GM18508 (cell line): ENCODE measurements around the gene NREP.
"Not testable (repeated sequence)": the region's sequence is repeated elsewhere in the genome, so short reads cannot be mapped to it uniquely, and the experiment has no call there.

Source experiments
- ATAC-seq: cut with Tn5 transposase; IDR thresholded peaks from one replicate; pipeline ENCODE4 v1.9.1; 2021; ENCODE audit warnings: moderate number of reproducible peaks; ENCODE audit not compliant: insufficient read depth, unreplicated experiment

NREP gene

GRCh38 chr5:111741278-111741677, 15.7 kb downstream of the NREP start:
- ATAC-seq, result no peak

GRCh38 chr5:111739416-111739815, 17.6 kb downstream of the NREP start:
- no peak for ATAC-seq

- ATAC-seq, result no peak
Observed at GRCh38 chr5:111738118-111738517, 18.9 kb downstream of the NREP start.

- no peak for ATAC-seq
Observed at GRCh38 chr5:111737716-111738115, 19.3 kb downstream of the NREP start.

- ATAC-seq, result no peak
Observed at GRCh38 chr5:111735583-111736270, 21.3 kb downstream of the NREP start.

- ATAC-seq, result no peak
Observed at GRCh38 chr5:111734597-111734996, 22.4 kb downstream of the NREP start.

GRCh38 chr5:111734013-111734412, 23.0 kb downstream of the NREP start:
- no peak for ATAC-seq

GRCh38 chr5:111733571-111733970, 23.4 kb downstream of the NREP start:
- ATAC-seq, result no peak

- no peak for ATAC-seq
Observed at GRCh38 chr5:111731638-111732037, 25.4 kb downstream of the NREP start.

- ATAC-seq, result no peak
Observed at GRCh38 chr5:111730659-111731382, 26.2 kb downstream of the NREP start.

- ATAC-seq, result no peak
Observed at GRCh38 chr5:111728941-111729340, 28.1 kb downstream of the NREP start.

- ATAC-seq, result no peak
Observed at GRCh38 chr5:111726986-111727385, 30.0 kb downstream of the NREP start.

- no peak for ATAC-seq
Observed at GRCh38 chr5:111722140-111722539, 34.9 kb downstream of the NREP start.

- ATAC-seq, result no peak
Observed at GRCh38 chr5:111720333-111720890, 36.6 kb downstream of the NREP start.

- ATAC-seq, result no peak
Observed at GRCh38 chr5:111719773-111720172, 37.2 kb downstream of the NREP start.

GRCh38 chr5:111716789-111717188, 40.2 kb downstream of the NREP start:
- ATAC-seq, result not testable (repeated sequence)

GRCh38 chr5:111707630-111708164, 49.3 kb downstream of the NREP start:
- no peak for ATAC-seq

GRCh38 chr5:111706345-111706744, 50.6 kb downstream of the NREP start:
- no peak for ATAC-seq

- ATAC-seq, result peak; percentile 56
Observed at GRCh38 chr5:111704452-111705085, 52.4 kb downstream of the NREP start.

GRCh38 chr5:111703662-111704061, 53.3 kb downstream of the NREP start:
- ATAC-seq, result peak; percentile 94

- ATAC-seq, result no peak
Observed at GRCh38 chr5:111699976-111700375, 57.0 kb downstream of the NREP start.
